ENCODE measurements around the gene TLR9.

TLR9 gene

DNA sequence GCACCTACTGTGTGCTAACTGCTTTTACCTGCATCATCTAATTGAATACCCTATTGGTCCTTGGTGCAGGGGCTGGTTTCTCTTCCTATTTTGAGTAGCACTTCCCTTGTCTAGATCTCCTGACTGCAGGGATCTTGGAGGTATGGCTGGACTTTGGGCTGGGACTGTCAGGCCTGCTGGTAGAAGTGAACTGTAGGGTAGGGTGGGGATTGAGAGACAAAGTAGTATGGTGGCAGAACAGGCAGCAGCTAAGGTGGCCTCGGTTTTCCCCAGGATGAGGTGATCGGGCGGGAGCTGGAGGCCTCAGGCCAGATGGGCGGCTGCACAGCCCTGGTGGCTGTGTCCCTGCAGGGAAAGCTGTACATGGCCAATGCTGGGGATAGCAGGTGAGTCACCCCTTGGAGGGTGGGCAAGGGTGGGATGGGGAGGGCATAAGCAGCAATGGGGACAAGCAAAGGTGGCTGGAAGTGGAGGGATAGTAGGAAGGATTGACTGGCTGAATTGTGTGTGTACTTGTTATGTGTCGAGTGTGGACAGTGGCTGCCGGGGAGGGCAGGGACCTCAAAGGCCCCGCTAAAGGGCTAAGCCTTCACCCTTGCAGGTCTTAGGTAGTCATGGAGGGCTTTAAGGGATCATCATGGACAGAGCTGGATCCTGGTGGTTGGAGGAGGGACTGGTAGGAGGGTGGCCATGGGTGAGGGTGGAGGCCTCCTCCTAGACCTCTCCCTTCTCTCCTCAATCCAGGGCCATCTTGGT lies 22.1 kb upstream of the TLR9 start:
- Histone ChIP-seq H3K4me2 (no peak overlapping the region), H3K79me2 (ENCODE audit: insufficient read depth, low read depth) (no peaks in the 10 kb centered on the region)

DNA sequence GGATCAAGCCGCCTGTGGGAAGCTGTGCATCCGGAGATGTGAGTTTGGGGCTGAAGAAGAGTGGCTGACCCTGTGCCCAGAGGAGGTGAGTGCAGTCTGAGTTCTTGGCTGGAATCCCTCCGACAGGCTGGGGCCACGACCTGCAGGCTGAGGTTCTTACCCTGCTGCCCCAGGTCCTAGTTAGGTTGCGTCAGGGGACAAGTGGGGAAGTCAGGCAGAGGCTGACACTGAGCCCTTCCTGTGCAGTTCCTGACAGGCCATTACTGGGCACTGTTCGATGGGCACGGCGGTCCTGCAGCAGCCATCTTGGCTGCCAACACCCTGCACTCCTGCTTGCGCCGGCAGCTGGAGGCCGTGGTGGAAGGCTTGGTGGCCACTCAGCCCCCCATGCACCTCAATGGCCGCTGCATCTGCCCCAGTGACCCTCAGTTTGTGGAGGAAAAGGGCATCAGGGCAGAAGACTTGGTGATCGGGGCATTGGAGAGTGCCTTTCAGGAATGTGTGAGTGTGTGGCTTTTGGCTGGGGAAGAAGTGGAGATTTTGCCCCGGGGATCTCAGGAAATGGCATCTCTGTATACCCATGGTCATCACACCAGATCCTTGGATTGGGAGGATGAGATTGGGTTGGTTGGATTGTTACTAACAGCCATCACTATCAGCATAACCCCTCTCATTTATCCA lies 21.4 kb upstream of the TLR9 start:
- Histone ChIP-seq H4K20me1 (ENCODE audit: insufficient read depth) (no peaks in the 10 kb centered on the region), H3K27me3 (ENCODE audit: insufficient read depth, low read depth) (no peaks in the 10 kb centered on the region), H3K79me2 (ENCODE audit: insufficient read depth, low read depth) (no peaks in the 10 kb centered on the region), H3K27ac (no peak overlapping the region), H2AFZ (ENCODE audit: low read depth) (no peak overlapping the region), H3K4me2 (peak overlapping the region; percentile 63; the same call in 1 of the 2 replicates), H3K9ac (no peak overlapping the region), H3K36me3 (ENCODE audit: insufficient read depth) (no peaks in the 10 kb centered on the region), H3K4me3 (IDR thresholded peaks at IDR 0.05; ENCODE audit: insufficient read depth, low read depth, low read length) (no peak overlapping the region), H3K4me1 (ENCODE audit: low read depth, poor library complexity, severe bottlenecking) (peaks cover 6% of the 10 kb centered on the region)
- TF ChIP-seq, protein P1, sequence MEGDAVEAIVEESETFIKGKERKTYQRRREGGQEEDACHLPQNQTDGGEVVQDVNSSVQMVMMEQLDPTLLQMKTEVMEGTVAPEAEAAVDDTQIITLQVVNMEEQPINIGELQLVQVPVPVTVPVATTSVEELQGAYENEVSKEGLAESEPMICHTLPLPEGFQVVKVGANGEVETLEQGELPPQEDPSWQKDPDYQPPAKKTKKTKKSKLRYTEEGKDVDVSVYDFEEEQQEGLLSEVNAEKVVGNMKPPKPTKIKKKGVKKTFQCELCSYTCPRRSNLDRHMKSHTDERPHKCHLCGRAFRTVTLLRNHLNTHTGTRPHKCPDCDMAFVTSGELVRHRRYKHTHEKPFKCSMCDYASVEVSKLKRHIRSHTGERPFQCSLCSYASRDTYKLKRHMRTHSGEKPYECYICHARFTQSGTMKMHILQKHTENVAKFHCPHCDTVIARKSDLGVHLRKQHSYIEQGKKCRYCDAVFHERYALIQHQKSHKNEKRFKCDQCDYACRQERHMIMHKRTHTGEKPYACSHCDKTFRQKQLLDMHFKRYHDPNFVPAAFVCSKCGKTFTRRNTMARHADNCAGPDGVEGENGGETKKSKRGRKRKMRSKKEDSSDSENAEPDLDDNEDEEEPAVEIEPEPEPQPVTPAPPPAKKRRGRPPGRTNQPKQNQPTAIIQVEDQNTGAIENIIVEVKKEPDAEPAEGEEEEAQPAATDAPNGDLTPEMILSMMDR (conservative IDR thresholded peaks at IDR 0.05; ENCODE audit: low read depth, low read length) = no peak

More for the DNA sequence above, 22.1 kb upstream of the TLR9 start:
- Histone ChIP-seq H3K4me3 (IDR thresholded peaks at IDR 0.05; ENCODE audit: insufficient read depth, low read depth, low read length) (no peak overlapping the region), H4K20me1 (ENCODE audit: insufficient read depth) (no peaks in the 10 kb centered on the region), H2AFZ (ENCODE audit: low read depth) (no peak overlapping the region), H3K27me3 (ENCODE audit: insufficient read depth, low read depth) (no peaks in the 10 kb centered on the region), H3K36me3 (ENCODE audit: insufficient read depth) (no peaks in the 10 kb centered on the region), H3K27ac (no peak overlapping the region), H3K4me1 (ENCODE audit: low read depth, poor library complexity, severe bottlenecking) (peaks cover 7% of the 10 kb centered on the region), H3K9ac (no peak overlapping the region)
- TF ChIP-seq, protein P1 (conservative IDR thresholded peaks at IDR 0.05; ENCODE audit: low read depth, low read length) = no peak

DNA sequence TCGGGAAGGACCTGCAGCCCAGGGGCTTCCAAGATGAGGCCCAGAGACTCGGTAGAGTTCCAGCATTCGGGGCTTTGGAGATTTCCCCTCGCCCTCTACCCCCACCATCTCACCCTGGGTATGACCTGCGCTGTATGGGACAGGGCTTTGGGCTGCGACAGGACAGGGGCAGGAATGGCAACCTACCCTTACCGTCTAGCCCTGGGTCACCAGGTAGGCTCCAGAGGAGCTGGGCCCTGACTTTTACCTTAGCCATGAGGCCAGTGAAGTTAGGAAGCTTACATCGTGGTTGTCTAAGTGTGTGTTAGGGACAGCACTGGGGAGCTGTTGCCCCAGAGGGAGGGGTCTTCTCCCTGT lies 20.8 kb upstream of the TLR9 start:
- TF ChIP-seq, protein P1 (conservative IDR thresholded peaks at IDR 0.05; ENCODE audit: low read depth, low read length) = no peak
- H4K20me1 ChIP-seq (ENCODE audit: insufficient read depth) = no peaks in the 10 kb centered on the region
- H3K27ac ChIP-seq = no peak overlapping the region
- peak overlapping the region; percentile 61; the same call in 1 of the 2 replicates for H3K9ac ChIP-seq
- no peaks in the 10 kb centered on the region for H3K79me2 ChIP-seq (ENCODE audit: insufficient read depth, low read depth)
- H3K4me1 ChIP-seq (ENCODE audit: low read depth, poor library complexity, severe bottlenecking) = peaks cover 12% of the 10 kb centered on the region
- peak overlapping the region; percentile 63 for H3K4me2 ChIP-seq
- H3K4me3 ChIP-seq (IDR thresholded peaks at IDR 0.05; ENCODE audit: insufficient read depth, low read depth, low read length) = no peak overlapping the region
- H3K27me3 ChIP-seq (ENCODE audit: insufficient read depth, low read depth) = no peaks in the 10 kb centered on the region
- no peaks in the 10 kb centered on the region for H3K36me3 ChIP-seq (ENCODE audit: insufficient read depth)
- peak overlapping the region; percentile 61; the same call in 1 of the 2 replicates for H2AFZ ChIP-seq (ENCODE audit: low read depth)

DNA sequence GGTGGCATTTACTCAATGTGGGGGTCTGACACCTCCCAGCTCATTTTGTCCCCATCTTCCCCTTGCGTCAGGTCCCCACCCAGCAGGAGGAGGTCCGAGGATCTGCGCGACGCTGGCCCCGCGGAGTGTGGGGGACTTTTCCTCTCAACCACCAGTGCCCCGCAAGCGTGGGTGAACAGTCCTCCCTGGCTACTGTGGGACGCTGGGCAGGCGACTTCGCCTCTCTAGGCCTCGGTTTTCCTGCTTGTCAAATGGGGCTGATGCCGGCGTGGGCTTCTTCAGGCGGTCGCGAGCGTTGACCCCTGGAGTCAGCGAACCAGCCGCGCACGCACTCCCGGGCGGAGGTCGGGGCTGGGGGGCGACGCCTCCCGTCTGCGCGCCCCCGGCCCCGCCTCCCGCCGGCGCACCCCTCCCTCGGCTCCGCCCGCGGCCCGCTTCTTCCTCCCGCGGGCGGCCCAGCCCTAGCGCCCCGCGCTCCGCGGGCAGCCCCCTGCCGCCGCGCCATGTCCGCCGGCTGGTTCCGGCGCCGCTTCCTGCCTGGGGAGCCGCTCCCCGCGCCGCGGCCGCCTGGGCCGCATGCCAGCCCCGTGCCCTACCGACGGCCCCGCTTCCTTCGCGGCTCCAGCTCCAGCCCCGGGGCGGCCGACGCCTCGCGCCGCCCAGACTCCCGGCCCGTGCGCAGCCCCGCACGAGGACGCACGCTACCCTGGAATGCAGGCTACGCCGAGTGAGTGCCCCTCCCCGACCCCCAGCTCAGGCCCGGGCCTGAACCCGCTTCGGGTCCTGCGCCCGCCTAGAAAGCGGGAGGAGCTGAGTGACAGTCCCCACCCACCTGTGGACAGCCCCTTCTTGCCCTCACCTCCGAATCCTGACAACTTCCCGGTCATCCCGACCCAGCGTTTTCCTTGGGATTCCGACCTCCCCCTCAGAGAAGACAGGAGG lies 20.1 kb upstream of the TLR9 start, which contains the start of gene PPM1M:
PPM1M (plus strand) TSS at position 438 of the 942 bp plus-strand sequence; CDS start at position 504, 66 bp downstream.
- H3K4me1 ChIP-seq (ENCODE audit: low read depth, poor library complexity, severe bottlenecking) = peaks cover 18% of the 10 kb centered on the region
- H4K20me1 ChIP-seq (ENCODE audit: insufficient read depth) = no peaks in the 10 kb centered on the region
- peak within 1 kb of the TSS; percentile 61 for H2AFZ ChIP-seq (ENCODE audit: low read depth)

More for the DNA sequence above, 20.1 kb upstream of the TLR9 start, which contains the start of gene PPM1M:
- H3K4me3 ChIP-seq (IDR thresholded peaks at IDR 0.05; ENCODE audit: insufficient read depth, low read depth, low read length) = no peak within 1 kb of the TSS
- H3K27ac ChIP-seq = no peak within 1 kb of the TSS
- no peaks in the 10 kb centered on the region for H3K79me2 ChIP-seq (ENCODE audit: insufficient read depth, low read depth)
- TF ChIP-seq, protein P1 (conservative IDR thresholded peaks at IDR 0.05; ENCODE audit: low read depth, low read length) = no peak
- peak within 1 kb of the TSS; percentile 63 for H3K4me2 ChIP-seq
- H3K27me3 ChIP-seq (ENCODE audit: insufficient read depth, low read depth) = no peaks in the 10 kb centered on the region
- no peaks in the 10 kb centered on the region for H3K36me3 ChIP-seq (ENCODE audit: insufficient read depth)
- H3K9ac ChIP-seq = peak within 1 kb of the TSS; percentile 61; the same call in 1 of the 2 replicates

Measured in KMS-11 (cell line).